ENCODE measurements around the gene PPP1R10. TPM values are rescaled to one million over a fixed set of nuclear protein-coding genes. Genes with fewer than 3 reads are reported as not detected.
"Not testable (repeated sequence)": the region's sequence is repeated elsewhere in the genome, so short reads cannot be mapped to it uniquely, and the experiment has no call there.

PPP1R10 gene
- total RNA-seq, 1 donor from 2014 or later, result 69.1 TPM

- no peak overlapping the region for H3K4me2 ChIP-seq (ENCODE audit: low read length)
- H3K79me2 ChIP-seq (ENCODE audit: insufficient read depth, low read length), result peaks cover 7% of the 10 kb centered on the region
- DNase-seq (ENCODE audit: low read depth) (no peak), FAIRE-seq (no peak)
- Mint-ChIP-seq H3K9me3 (ENCODE audit: unreplicated experiment) (no peaks in the 10 kb centered on the region), H3K4me1 (ENCODE audit: low read depth, unreplicated experiment) (no peaks in the 10 kb centered on the region), H3K27me3 (ENCODE audit: low read depth, unreplicated experiment) (no peaks in the 10 kb centered on the region), H3K4me3 (ENCODE audit: unreplicated experiment) (no peak overlapping the region), H3K36me3 (ENCODE audit: low read depth, unreplicated experiment) (peaks cover 25% of the 10 kb centered on the region), H3K27ac (ENCODE audit: unreplicated experiment) (no peak overlapping the region)
- no peak overlapping the region for H3K9ac ChIP-seq (ENCODE audit: low read length)
- H3K36me3 ChIP-seq (ENCODE audit: insufficient read depth, low read length), result peaks cover 36% of the 10 kb centered on the region
- H3K27ac ChIP-seq (ENCODE audit: low read depth, low read length), result no peak overlapping the region
- H4K20me1 ChIP-seq (ENCODE audit: insufficient read depth, low read length), result peaks cover 54% of the 10 kb centered on the region
- H3K4me1 ChIP-seq (ENCODE audit: insufficient read depth, low read length), result no peaks in the 10 kb centered on the region
- no peaks in the 10 kb centered on the region for H3K9me3 ChIP-seq (ENCODE audit: insufficient read depth, low read depth, low read length)
- no peak overlapping the region for H2AFZ ChIP-seq (ENCODE audit: low read depth, low read length)
- TF ChIP-seq EZH2 (IDR thresholded peaks at IDR 0.05; ENCODE audit: insufficient read depth, low read length) (no peak), CTCF (IDR thresholded peaks at IDR 0.05; ENCODE audit: insufficient read depth, low read depth, low read length) (no peak)
- H3K27me3 ChIP-seq (ENCODE audit: insufficient read depth, low read length), result no peaks in the 10 kb centered on the region
- H3K4me3 ChIP-seq (ENCODE audit: insufficient read depth, low read depth, low read length), result no peak overlapping the region
These were observed 18.0 kb downstream of the PPP1R10 start for GRCh38 chr6:30598912-30599624.

- Mint-ChIP-seq H3K27ac (ENCODE audit: unreplicated experiment) (peak overlapping the region; percentile 82), H3K36me3 (ENCODE audit: low read depth, unreplicated experiment) (peaks cover 15% of the 10 kb centered on the region)
- H3K4me1 Mint-ChIP-seq (ENCODE audit: low read depth, unreplicated experiment); H3K27me3 Mint-ChIP-seq (ENCODE audit: low read depth, unreplicated experiment); H3K4me3 ChIP-seq (ENCODE audit: insufficient read depth, low read depth, low read length); H3K4me1 ChIP-seq (ENCODE audit: insufficient read depth, low read length); H2AFZ ChIP-seq (ENCODE audit: low read depth, low read length); H3K79me2 ChIP-seq (ENCODE audit: insufficient read depth, low read length); H3K27me3 ChIP-seq (ENCODE audit: insufficient read depth, low read length); H3K4me3 Mint-ChIP-seq (ENCODE audit: unreplicated experiment); H3K9me3 Mint-ChIP-seq (ENCODE audit: unreplicated experiment); H3K27ac ChIP-seq (ENCODE audit: low read depth, low read length); H3K9me3 ChIP-seq (ENCODE audit: insufficient read depth, low read depth, low read length); FAIRE-seq; H3K4me2 ChIP-seq (ENCODE audit: low read length); H3K9ac ChIP-seq (ENCODE audit: low read length): not testable (repeated sequence)
- TF ChIP-seq CTCF (IDR thresholded peaks at IDR 0.05; ENCODE audit: insufficient read depth, low read depth, low read length), result peak; percentile 81
- H3K36me3 ChIP-seq (ENCODE audit: insufficient read depth, low read length), result peaks cover 24% of the 10 kb centered on the region
- DNase-seq (ENCODE audit: low read depth), result peak; percentile 57
- H4K20me1 ChIP-seq (ENCODE audit: insufficient read depth, low read length), result peaks cover 41% of the 10 kb centered on the region
These were observed 19.5 kb downstream of the PPP1R10 start for GRCh38 chr6:30597315-30598144.

All from astrocyte (in vitro differentiated cells and primary cell).